HepG2 (cell line): Measurements from ENCODE around the gene NME1. TPM values are rescaled to one million over a fixed set of nuclear protein-coding genes. Genes with fewer than 3 reads are reported as not detected.

Source experiments
- ARNTL ChIP-seq: sonication (generic); formaldehyde crosslinking; IDR thresholded peaks from 2 replicates; pipeline ENCODE4 v1.4.0; 2020; ENCODE audit warnings: mild to moderate bottlenecking, missing genetic modification reagents
- CREB1 ChIP-seq, 2 experiments: fragments of 450-650 bp in 1 of 2; IDR thresholded peaks; 2 replicates each; pipeline ENCODE4 v1.6.1; 2016 to 2017; ENCODE audit warnings: control low read depth in 1 of 2, mild to moderate bottlenecking in 1 of 2, missing compliant biosample characterization in 1 of 2, missing genetic modification characterization in 1 of 2
- CREM ChIP-seq, 2 experiments: sonication (generic) in 1 of 2; formaldehyde crosslinking in 1 of 2; IDR thresholded peaks; 2 replicates each; pipeline versions ENCODE4 v1.4.0 to v1.6.1; 2016 to 2020; ENCODE audit warnings: antibody characterized with exemption in 1 of 2, mild to moderate bottlenecking in 1 of 2, missing genetic modification reagents in 1 of 2
- HMG20A ChIP-seq: IDR thresholded peaks from 2 replicates; pipeline ENCODE4 v1.6.1; 2016; ENCODE audit warnings: borderline replicate concordance
- IRF2 ChIP-seq: IDR thresholded peaks from 2 replicates; pipeline ENCODE4 v1.6.1; 2018; ENCODE audit warnings: missing genetic modification reagents, missing compliant biosample characterization
- KLF12 ChIP-seq: sonication (generic); formaldehyde crosslinking; IDR thresholded peaks from 2 replicates; pipeline ENCODE4 v1.4.0; 2020; ENCODE audit warnings: missing genetic modification reagents, borderline replicate concordance
- MED1 ChIP-seq: sonication (generic); formaldehyde crosslinking; IDR thresholded peaks from 2 replicates; pipeline ENCODE4 v1.4.0; 2020; ENCODE audit warnings: missing genetic modification reagents
- MTF2 ChIP-seq: sonication (generic); formaldehyde crosslinking; IDR thresholded peaks from 2 replicates; pipeline ENCODE4 v1.5.0; 2020; ENCODE audit warnings: missing genetic modification reagents, borderline replicate concordance
- MYNN ChIP-seq: sonication (generic); formaldehyde crosslinking; IDR thresholded peaks from 2 replicates; pipeline ENCODE4 v1.4.0; 2020; ENCODE audit warnings: mild to moderate bottlenecking, low read depth, missing genetic modification reagents
- PHB2 ChIP-seq: fragments of 450-650 bp; IDR thresholded peaks from 2 replicates; pipeline ENCODE4 v1.6.1; 2018; ENCODE audit not compliant: partially characterized antibody
- POLR2A ChIP-seq, 2 experiments: IDR thresholded peaks; 2 replicates each; pipeline ENCODE4 v1.6.1; 2011; ENCODE audit warnings: low read depth in 2 of 2, low read length in 2 of 2, mild to moderate bottlenecking in 1 of 2, moderate library complexity in 1 of 2; ENCODE audit not compliant: insufficient read depth in 1 of 2
- RFX1 ChIP-seq: fragments of 450-650 bp; IDR thresholded peaks from 2 replicates; pipeline ENCODE4 v1.6.1; 2017
- SALL2 ChIP-seq: sonication (generic); formaldehyde crosslinking; IDR thresholded peaks from 2 replicates; pipeline ENCODE4 v1.8.1; 2023; ENCODE audit warnings: mild to moderate bottlenecking, missing genetic modification reagents, inconsistent platforms
- SP1 ChIP-seq, 2 experiments: fragments of 450-650 bp in 1 of 2; sonication (generic) in 1 of 2; formaldehyde crosslinking in 1 of 2; IDR thresholded peaks; 2 replicates each; pipeline versions ENCODE4 v1.4.0 to v1.6.1; 2016 to 2020; ENCODE audit warnings: missing genetic modification reagents in 1 of 2
- SRY ChIP-seq: sonication (generic); formaldehyde crosslinking; IDR thresholded peaks from 2 replicates; pipeline ENCODE4 v1.8.0; 2022; ENCODE audit warnings: mild to moderate bottlenecking, missing genetic modification reagents
- ZFX ChIP-seq: sonication (generic); formaldehyde crosslinking; IDR thresholded peaks from 2 replicates; pipeline ENCODE4 v1.4.0; 2020; ENCODE audit warnings: mild to moderate bottlenecking, low read depth, missing genetic modification reagents, moderate library complexity
- ZNF251 ChIP-seq: sonication (generic); formaldehyde crosslinking; IDR thresholded peaks from 2 replicates; pipeline ENCODE4 v1.9.0; 2021; ENCODE audit warnings: mild to moderate bottlenecking, missing genetic modification reagents
- ZNF260 ChIP-seq: sonication (generic); formaldehyde crosslinking; IDR thresholded peaks from 2 replicates; pipeline ENCODE4 v1.4.0; 2020; ENCODE audit warnings: missing genetic modification reagents, low read depth, mild to moderate bottlenecking, borderline replicate concordance
- ZNF572 ChIP-seq: sonication (generic); formaldehyde crosslinking; IDR thresholded peaks from 2 replicates; pipeline ENCODE4 v1.5.1; 2020; ENCODE audit warnings: mild to moderate bottlenecking, missing genetic modification reagents
- ZSCAN31 ChIP-seq: sonication (generic); formaldehyde crosslinking; IDR thresholded peaks from 2 replicates; pipeline ENCODE4 v1.5.0; 2020; ENCODE audit warnings: low read depth, mild to moderate bottlenecking, missing genetic modification reagents
- polyA plus RNA-seq, 8 experiments: library from polyadenylated mRNA; depleted of rRNA in 3 of 8; stranded (reverse) in 7 of 8; unstranded in 1 of 8; fragments of >200 nt; fragmentation: Illumina TruSeq in 4 of 8; extraction: Trizol in 4 of 8; gene quantifications; 2 replicates each; pipeline versions ENCODE4 v1.2.1 to v1.2.3, GENCODE V29; 2011 to 2016; ENCODE audit warnings: low read depth in 4 of 8, missing spikeins in 1 of 8, mixed read lengths in 1 of 8; ENCODE audit not compliant: insufficient read depth in 1 of 8
- total RNA-seq, 5 experiments: library from RNA; depleted of rRNA; stranded (reverse); fragments of >200 nt; fragmentation: Illumina TruSeq; extraction: Trizol; gene quantifications; 2 replicates each; pipeline ENCODE4 v1.2.3, GENCODE V29; 2016; ENCODE audit warnings: low read depth in 1 of 5
- TF ChIP-seq, protein P1 (sequence below): sonication (generic); formaldehyde crosslinking; conservative IDR thresholded peaks from 2 replicates; pipeline ENCODE4 v1.4.0; 2020; ENCODE audit warnings: mild to moderate bottlenecking, missing genetic modification reagents, moderate library complexity
- TF ChIP-seq, protein P2 (sequence below): IDR thresholded peaks from 2 replicates; pipeline ENCODE4 v1.6.1; 2012; ENCODE audit warnings: inconsistent platforms
- TF ChIP-seq, protein P3 (sequence below): sonication (generic); formaldehyde crosslinking; IDR thresholded peaks from 2 replicates; pipeline ENCODE4 v1.5.0; 2020; ENCODE audit warnings: mild to moderate bottlenecking, missing genetic modification reagents, moderate library complexity
- TF ChIP-seq, protein P4 (sequence below): IDR thresholded peaks from 2 replicates; pipeline ENCODE4 v1.6.1; 2018; ENCODE audit warnings: missing genetic modification reagents, mild to moderate bottlenecking, missing compliant biosample characterization

Gene NME1
- total and polyA plus RNA-seq, 2 of the 13 experiments (the other 11 are each of a cell fraction or from before 2014, with no cell fraction given) = 295 to 516 TPM

DNA sequence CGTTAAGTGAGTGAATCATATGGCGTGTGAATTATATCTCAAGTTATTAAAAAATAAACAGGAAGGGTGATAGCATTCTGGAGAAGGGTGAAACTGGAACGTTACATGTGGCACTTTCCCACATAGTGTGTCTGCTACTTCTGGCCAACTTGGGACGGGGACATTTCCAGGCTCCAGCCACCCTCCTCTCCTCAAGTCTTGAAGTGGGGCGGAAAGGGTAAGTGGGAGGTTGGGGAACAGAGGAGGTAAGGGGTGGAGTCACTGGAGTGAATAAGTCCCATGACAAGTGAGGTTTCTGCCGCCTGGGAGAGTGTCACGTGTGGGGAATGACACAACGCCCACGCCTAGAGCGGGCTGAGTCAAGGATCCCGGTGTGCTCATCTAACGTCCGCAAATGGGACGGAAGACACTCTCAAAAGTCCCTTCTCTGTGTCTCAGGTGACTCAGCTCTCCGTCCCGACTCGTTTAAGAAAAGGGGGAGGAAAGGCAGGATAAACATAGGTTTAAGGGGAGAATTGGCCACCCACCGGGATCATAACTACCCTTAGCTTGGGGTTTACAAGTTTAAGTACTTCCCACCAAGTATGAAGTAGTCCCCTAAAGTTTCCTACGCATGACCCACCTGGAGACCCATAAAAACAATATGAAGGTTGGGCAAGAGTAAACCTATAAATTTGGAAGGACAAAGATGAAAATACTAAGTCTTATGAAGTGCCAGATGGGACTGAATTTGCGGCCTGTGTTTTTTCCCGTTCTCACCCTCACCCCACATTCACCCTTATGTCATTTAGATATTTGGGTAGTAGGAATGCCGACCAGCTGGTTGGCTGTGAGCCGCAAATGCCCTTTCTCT is 31.5 kb upstream of the NME1 start (continued):
- TF ChIP-seq ZSCAN31 (CRISPR knock-in tag) (peak; percentile 58; the same call in 1 of the 2 replicates), SP1 (IDR thresholded peaks at IDR 0.05) (no peak), SP1 (CRISPR knock-in tag; IDR thresholded peaks at IDR 0.05) (peak; percentile 52; the same call in 1 of the 2 replicates), HMG20A (CRISPR knock-in tag) (peak; percentile 15; the same call in 1 of the 2 replicates), ZNF572 (CRISPR knock-in tag) (no peak), PHB2 (no peak), ZNF251 (CRISPR knock-in tag) (no peak), MTF2 (CRISPR knock-in tag) (no peak), CREM (IDR thresholded peaks at IDR 0.05) (peak; percentile 45; the same call in 1 of the 2 replicates), CREM (CRISPR knock-in tag; IDR thresholded peaks at IDR 0.05) (no peak), ARNTL (CRISPR knock-in tag) (peak; percentile 82), ZNF260 (CRISPR knock-in tag) (no peak), ZFX (CRISPR knock-in tag) (peak; percentile 7; the same call in 1 of the 2 replicates), IRF2 (CRISPR knock-in tag) (no peak), SALL2 (CRISPR knock-in tag) (no peak), KLF12 (no peak), CREB1 (IDR thresholded peaks at IDR 0.05) (peak; percentile 62), CREB1 (CRISPR knock-in tag; IDR thresholded peaks at IDR 0.05) (peak; percentile 54), MYNN (CRISPR knock-in tag) (peak; percentile 36; the same call in 1 of the 2 replicates), SRY (no peak), POLR2A (IDR thresholded peaks at IDR 0.05; ENCODE audit: insufficient read depth in 1 of 2, low read depth in 2 of 2, low read length in 2 of 2) (peak; percentile 80 to 90), MED1 (CRISPR knock-in tag) (peak; percentile 72), RFX1 (no peak)
- TF ChIP-seq, protein P1, sequence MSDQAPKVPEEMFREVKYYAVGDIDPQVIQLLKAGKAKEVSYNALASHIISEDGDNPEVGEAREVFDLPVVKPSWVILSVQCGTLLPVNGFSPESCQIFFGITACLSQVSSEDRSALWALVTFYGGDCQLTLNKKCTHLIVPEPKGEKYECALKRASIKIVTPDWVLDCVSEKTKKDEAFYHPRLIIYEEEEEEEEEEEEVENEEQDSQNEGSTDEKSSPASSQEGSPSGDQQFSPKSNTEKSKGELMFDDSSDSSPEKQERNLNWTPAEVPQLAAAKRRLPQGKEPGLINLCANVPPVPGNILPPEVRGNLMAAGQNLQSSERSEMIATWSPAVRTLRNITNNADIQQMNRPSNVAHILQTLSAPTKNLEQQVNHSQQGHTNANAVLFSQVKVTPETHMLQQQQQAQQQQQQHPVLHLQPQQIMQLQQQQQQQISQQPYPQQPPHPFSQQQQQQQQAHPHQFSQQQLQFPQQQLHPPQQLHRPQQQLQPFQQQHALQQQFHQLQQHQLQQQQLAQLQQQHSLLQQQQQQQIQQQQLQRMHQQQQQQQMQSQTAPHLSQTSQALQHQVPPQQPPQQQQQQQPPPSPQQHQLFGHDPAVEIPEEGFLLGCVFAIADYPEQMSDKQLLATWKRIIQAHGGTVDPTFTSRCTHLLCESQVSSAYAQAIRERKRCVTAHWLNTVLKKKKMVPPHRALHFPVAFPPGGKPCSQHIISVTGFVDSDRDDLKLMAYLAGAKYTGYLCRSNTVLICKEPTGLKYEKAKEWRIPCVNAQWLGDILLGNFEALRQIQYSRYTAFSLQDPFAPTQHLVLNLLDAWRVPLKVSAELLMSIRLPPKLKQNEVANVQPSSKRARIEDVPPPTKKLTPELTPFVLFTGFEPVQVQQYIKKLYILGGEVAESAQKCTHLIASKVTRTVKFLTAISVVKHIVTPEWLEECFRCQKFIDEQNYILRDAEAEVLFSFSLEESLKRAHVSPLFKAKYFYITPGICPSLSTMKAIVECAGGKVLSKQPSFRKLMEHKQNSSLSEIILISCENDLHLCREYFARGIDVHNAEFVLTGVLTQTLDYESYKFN (CRISPR knock-in tag) = peak; percentile 28; the same call in 1 of the 2 replicates
- TF ChIP-seq, protein P2, sequence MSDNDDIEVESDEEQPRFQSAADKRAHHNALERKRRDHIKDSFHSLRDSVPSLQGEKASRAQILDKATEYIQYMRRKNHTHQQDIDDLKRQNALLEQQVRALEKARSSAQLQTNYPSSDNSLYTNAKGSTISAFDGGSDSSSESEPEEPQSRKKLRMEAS = peak; percentile 93
- TF ChIP-seq, protein P3, sequence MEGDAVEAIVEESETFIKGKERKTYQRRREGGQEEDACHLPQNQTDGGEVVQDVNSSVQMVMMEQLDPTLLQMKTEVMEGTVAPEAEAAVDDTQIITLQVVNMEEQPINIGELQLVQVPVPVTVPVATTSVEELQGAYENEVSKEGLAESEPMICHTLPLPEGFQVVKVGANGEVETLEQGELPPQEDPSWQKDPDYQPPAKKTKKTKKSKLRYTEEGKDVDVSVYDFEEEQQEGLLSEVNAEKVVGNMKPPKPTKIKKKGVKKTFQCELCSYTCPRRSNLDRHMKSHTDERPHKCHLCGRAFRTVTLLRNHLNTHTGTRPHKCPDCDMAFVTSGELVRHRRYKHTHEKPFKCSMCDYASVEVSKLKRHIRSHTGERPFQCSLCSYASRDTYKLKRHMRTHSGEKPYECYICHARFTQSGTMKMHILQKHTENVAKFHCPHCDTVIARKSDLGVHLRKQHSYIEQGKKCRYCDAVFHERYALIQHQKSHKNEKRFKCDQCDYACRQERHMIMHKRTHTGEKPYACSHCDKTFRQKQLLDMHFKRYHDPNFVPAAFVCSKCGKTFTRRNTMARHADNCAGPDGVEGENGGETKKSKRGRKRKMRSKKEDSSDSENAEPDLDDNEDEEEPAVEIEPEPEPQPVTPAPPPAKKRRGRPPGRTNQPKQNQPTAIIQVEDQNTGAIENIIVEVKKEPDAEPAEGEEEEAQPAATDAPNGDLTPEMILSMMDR (CRISPR knock-in tag) = no peak
- TF ChIP-seq, protein P4, sequence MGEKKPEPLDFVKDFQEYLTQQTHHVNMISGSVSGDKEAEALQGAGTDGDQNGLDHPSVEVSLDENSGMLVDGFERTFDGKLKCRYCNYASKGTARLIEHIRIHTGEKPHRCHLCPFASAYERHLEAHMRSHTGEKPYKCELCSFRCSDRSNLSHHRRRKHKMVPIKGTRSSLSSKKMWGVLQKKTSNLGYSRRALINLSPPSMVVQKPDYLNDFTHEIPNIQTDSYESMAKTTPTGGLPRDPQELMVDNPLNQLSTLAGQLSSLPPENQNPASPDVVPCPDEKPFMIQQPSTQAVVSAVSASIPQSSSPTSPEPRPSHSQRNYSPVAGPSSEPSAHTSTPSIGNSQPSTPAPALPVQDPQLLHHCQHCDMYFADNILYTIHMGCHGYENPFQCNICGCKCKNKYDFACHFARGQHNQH (CRISPR knock-in tag) = peak; percentile 38; the same call in 1 of the 2 replicates
